ENCODE results near the gene CXCL3.

Gene CXCL3

GRCh38 chr4:74042681-74043080 is 4.2 kb upstream of the CXCL3 start:
- peaks cover 19% of the 10 kb centered on the region for H3K4me1 ChIP-seq (ENCODE audit: insufficient read depth, low read length)
- H3K36me3 ChIP-seq (ENCODE audit: insufficient read depth, low read length) = no peaks in the 10 kb centered on the region
- no peak overlapping the region for H2AFZ ChIP-seq (ENCODE audit: low read depth, low read length)
- H3K4me3 ChIP-seq (ENCODE audit: low read depth in 1 of 2, low read length in 2 of 2) = no peak overlapping the region
- H3K79me2 ChIP-seq (ENCODE audit: insufficient read depth, low read length) = no peaks in the 10 kb centered on the region
- DNase-seq (no peak), ATAC-seq (ENCODE audit: insufficient read depth, low read depth) (no peak)
- H3K9ac ChIP-seq (ENCODE audit: low read depth, low read length) = no peak overlapping the region
- H4K20me1 ChIP-seq (ENCODE audit: insufficient read depth, low read length) = no peaks in the 10 kb centered on the region
- TF ChIP-seq CTCF (IDR thresholded peaks at IDR 0.05; ENCODE audit: borderline replicate concordance, extremely low read depth, low read length, poor library complexity, severe bottlenecking) (no peak), EZH2 (IDR thresholded peaks at IDR 0.05; ENCODE audit: borderline replicate concordance, low read depth, low read length, severe bottlenecking) (no peak)
- H3K27me3 ChIP-seq (ENCODE audit: insufficient read depth, low read length, poor library complexity) = peaks cover 22% of the 10 kb centered on the region
- H3K4me2 ChIP-seq (ENCODE audit: insufficient read depth, low read length) = no peak overlapping the region
- no peak overlapping the region for H3K27ac ChIP-seq (ENCODE audit: low read length)
- H3K9me3 ChIP-seq (ENCODE audit: insufficient read depth, low read length, severe bottlenecking) = no peaks in the 10 kb centered on the region

- H3K4me1 ChIP-seq (ENCODE audit: insufficient read depth, low read length) = peaks cover 30% of the 10 kb centered on the region
- no peaks in the 10 kb centered on the region for H3K9me3 ChIP-seq (ENCODE audit: insufficient read depth, low read length, severe bottlenecking)
- TF ChIP-seq CTCF (IDR thresholded peaks at IDR 0.05; ENCODE audit: borderline replicate concordance, extremely low read depth, low read length, poor library complexity, severe bottlenecking) = no peak
- TF ChIP-seq EZH2 (IDR thresholded peaks at IDR 0.05; ENCODE audit: borderline replicate concordance, low read depth, low read length, severe bottlenecking) = no peak
- H3K36me3 ChIP-seq (ENCODE audit: insufficient read depth, low read length) = no peaks in the 10 kb centered on the region
- H3K79me2 ChIP-seq (ENCODE audit: insufficient read depth, low read length) = no peaks in the 10 kb centered on the region
- H3K9ac ChIP-seq (ENCODE audit: low read depth, low read length) = no peak overlapping the region
- ATAC-seq (ENCODE audit: insufficient read depth, low read depth) (no peak), DNase-seq (no peak)
- H3K27ac ChIP-seq (ENCODE audit: low read length) = no peak overlapping the region
- H3K4me3 ChIP-seq (ENCODE audit: low read depth in 1 of 2, low read length in 2 of 2) = no peak overlapping the region
- H4K20me1 ChIP-seq (ENCODE audit: insufficient read depth, low read length) = no peaks in the 10 kb centered on the region
- no peak overlapping the region for H3K4me2 ChIP-seq (ENCODE audit: insufficient read depth, low read length)
- no peak overlapping the region for H2AFZ ChIP-seq (ENCODE audit: low read depth, low read length)
- peaks cover 28% of the 10 kb centered on the region for H3K27me3 ChIP-seq (ENCODE audit: insufficient read depth, low read length, poor library complexity)
Observed at GRCh38 chr4:74041418-74041817, 2.9 kb upstream of the CXCL3 start.

DNA sequence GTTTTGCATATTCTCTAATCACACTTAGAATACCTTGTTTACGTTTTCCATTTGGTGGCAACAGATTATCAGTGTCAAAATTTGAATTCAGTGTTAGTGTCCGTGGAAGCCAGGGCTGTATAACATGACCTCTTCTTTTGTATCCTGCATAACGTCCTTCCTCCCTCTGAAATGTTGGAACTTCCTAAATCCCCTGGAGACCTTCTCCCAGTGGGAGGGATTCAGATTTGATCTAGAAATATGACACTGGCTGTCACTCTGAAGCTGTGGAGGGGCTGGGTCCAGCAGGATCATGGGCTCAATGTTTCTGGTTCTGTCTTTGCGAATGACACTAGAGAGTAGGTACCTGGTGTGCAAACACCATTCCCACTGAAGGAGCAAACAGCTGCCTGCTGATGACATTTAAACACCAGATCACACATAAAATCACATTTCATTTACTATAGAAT is 850 bp upstream of the CXCL3 start:
- Histone ChIP-seq H3K27ac (ENCODE audit: low read length) (peak overlapping the region; percentile 80; the same call in 1 of the 2 replicates), H2AFZ (ENCODE audit: low read depth, low read length) (peak overlapping the region; percentile 98), H3K9ac (ENCODE audit: low read depth, low read length) (peak overlapping the region; percentile 69), H3K36me3 (ENCODE audit: insufficient read depth, low read length) (no peaks in the 10 kb centered on the region), H3K27me3 (ENCODE audit: insufficient read depth, low read length, poor library complexity) (peaks cover 28% of the 10 kb centered on the region), H3K79me2 (ENCODE audit: insufficient read depth, low read length) (no peaks in the 10 kb centered on the region), H3K9me3 (ENCODE audit: insufficient read depth, low read length, severe bottlenecking) (no peaks in the 10 kb centered on the region), H3K4me1 (ENCODE audit: insufficient read depth, low read length) (peaks cover 30% of the 10 kb centered on the region), H4K20me1 (ENCODE audit: insufficient read depth, low read length) (no peaks in the 10 kb centered on the region), H3K4me3 (ENCODE audit: low read depth in 1 of 2, low read length in 2 of 2) (peak overlapping the region; percentile 75 to 89; a peak in 3 of 4 replicates), H3K4me2 (ENCODE audit: insufficient read depth, low read length) (peak overlapping the region; percentile 96)
- ATAC-seq (ENCODE audit: insufficient read depth, low read depth) = no peak
- no peak for DNase-seq
- TF ChIP-seq EZH2 (IDR thresholded peaks at IDR 0.05; ENCODE audit: borderline replicate concordance, low read depth, low read length, severe bottlenecking) (no peak), CTCF (IDR thresholded peaks at IDR 0.05; ENCODE audit: borderline replicate concordance, extremely low read depth, low read length, poor library complexity, severe bottlenecking) (no peak)

GRCh38 chr4:74038086-74038424 is 434 bp downstream of the CXCL3 start:
- ATAC-seq (ENCODE audit: insufficient read depth, low read depth) (no peak), DNase-seq (no peak)
- Histone ChIP-seq H3K4me3 (ENCODE audit: low read depth in 1 of 2, low read length in 2 of 2) (peak overlapping the region; percentile 75 to 89), H3K27ac (ENCODE audit: low read length) (peak overlapping the region; percentile 80), H3K9me3 (ENCODE audit: insufficient read depth, low read length, severe bottlenecking) (no peaks in the 10 kb centered on the region), H2AFZ (ENCODE audit: low read depth, low read length) (peak overlapping the region; percentile 72), H3K79me2 (ENCODE audit: insufficient read depth, low read length) (no peaks in the 10 kb centered on the region), H3K9ac (ENCODE audit: low read depth, low read length) (peak overlapping the region; percentile 69), H3K4me2 (ENCODE audit: insufficient read depth, low read length) (peak overlapping the region; percentile 96), H3K4me1 (ENCODE audit: insufficient read depth, low read length) (peaks cover 30% of the 10 kb centered on the region), H3K27me3 (ENCODE audit: insufficient read depth, low read length, poor library complexity) (peaks cover 28% of the 10 kb centered on the region), H3K36me3 (ENCODE audit: insufficient read depth, low read length) (no peaks in the 10 kb centered on the region), H4K20me1 (ENCODE audit: insufficient read depth, low read length) (no peaks in the 10 kb centered on the region)
- TF ChIP-seq CTCF (IDR thresholded peaks at IDR 0.05; ENCODE audit: borderline replicate concordance, extremely low read depth, low read length, poor library complexity, severe bottlenecking) = no peak
- no peak for TF ChIP-seq EZH2 (IDR thresholded peaks at IDR 0.05; ENCODE audit: borderline replicate concordance, low read depth, low read length, severe bottlenecking)
